Measurements from ENCODE around the gene NFE2L2. TPM values are rescaled to one million over a fixed set of nuclear protein-coding genes. Genes with fewer than 3 reads are reported as not detected.
"Not testable (repeated sequence)": the region's sequence is repeated elsewhere in the genome, so short reads cannot be mapped to it uniquely, and the experiment has no call there.

NFE2L2 gene
- total and polyA plus RNA-seq, 2 donors (not counting 3 experiments of a cell fraction or from before 2014, with no cell fraction given), result 57.1 to 66.2 TPM

DNA sequence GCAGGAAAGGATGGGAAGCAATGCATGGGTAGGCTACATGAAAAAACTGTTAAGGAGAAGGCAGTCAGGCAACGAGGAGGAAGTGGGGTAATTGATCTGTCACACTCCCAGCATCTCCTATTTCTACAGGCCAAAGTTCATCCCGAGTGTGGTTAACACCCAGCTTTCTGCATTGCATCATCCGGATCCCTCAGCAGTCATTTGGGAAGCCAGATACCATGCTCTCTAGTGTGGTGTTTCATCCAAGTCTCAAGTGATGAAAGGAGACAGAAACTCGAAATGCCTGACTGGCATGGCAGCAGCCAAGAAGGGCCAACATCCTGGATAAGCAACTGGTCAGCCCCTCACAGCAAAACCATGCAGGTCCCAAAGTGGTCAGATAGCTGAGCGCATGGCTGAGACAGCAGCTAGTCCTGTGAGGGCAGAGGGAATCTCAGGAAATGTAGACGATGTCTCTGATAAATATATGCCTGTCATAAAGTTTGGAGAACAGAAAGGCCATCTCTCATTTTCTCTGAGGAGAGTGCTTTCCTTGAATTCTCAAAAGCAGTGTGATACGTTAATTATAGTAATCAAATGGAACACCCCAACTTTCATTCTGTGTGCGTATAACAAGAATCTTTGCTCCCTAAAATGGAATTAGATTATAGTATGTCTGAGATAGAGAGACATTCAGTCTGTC is 76.8 kb downstream of the NFE2L2 start:
- no peak overlapping the region for H3K4me2 ChIP-seq (ENCODE audit: insufficient read depth, low read length)
- H3K9ac ChIP-seq (replicated peaks; ENCODE audit: extremely low read depth, insufficient read depth, low read length), result no peak overlapping the region
- no peaks in the 10 kb centered on the region for H3K36me3 ChIP-seq (ENCODE audit: control insufficient read depth in 2 of 2, extremely low read depth in 1 of 2, insufficient read depth in 2 of 2, low read length in 2 of 2)
- intact Hi-C loops (cut with micrococcal nuclease) (no loop called here), dilution Hi-C loops (cut with MboI; ENCODE audit: extremely low pct_ligation_motif_present, low sequenced_read_pairs) (no loop called here)
- no peaks in the 10 kb centered on the region for H3K9me1 ChIP-seq (replicated peaks; ENCODE audit: control insufficient read depth, extremely low read depth, insufficient read depth, low read length)
- no peaks in the 10 kb centered on the region for H3K79me2 ChIP-seq (ENCODE audit: control insufficient read depth, insufficient read depth, low read length)
- TF ChIP-seq, protein P1, sequence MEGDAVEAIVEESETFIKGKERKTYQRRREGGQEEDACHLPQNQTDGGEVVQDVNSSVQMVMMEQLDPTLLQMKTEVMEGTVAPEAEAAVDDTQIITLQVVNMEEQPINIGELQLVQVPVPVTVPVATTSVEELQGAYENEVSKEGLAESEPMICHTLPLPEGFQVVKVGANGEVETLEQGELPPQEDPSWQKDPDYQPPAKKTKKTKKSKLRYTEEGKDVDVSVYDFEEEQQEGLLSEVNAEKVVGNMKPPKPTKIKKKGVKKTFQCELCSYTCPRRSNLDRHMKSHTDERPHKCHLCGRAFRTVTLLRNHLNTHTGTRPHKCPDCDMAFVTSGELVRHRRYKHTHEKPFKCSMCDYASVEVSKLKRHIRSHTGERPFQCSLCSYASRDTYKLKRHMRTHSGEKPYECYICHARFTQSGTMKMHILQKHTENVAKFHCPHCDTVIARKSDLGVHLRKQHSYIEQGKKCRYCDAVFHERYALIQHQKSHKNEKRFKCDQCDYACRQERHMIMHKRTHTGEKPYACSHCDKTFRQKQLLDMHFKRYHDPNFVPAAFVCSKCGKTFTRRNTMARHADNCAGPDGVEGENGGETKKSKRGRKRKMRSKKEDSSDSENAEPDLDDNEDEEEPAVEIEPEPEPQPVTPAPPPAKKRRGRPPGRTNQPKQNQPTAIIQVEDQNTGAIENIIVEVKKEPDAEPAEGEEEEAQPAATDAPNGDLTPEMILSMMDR (IDR thresholded peaks at IDR 0.05; ENCODE audit: extremely low read depth in 1 of 2, insufficient read depth in 1 of 2, low read depth in 1 of 2, low read length in 2 of 2), result no peak
- TF ChIP-seq POLR2A (IDR thresholded peaks at IDR 0.05; ENCODE audit: low read depth, low read length) (no peak), GATA2 (IDR thresholded peaks at IDR 0.05; ENCODE audit: insufficient read depth, insufficient read length, low read depth, low read length) (no peak), JUN (IDR thresholded peaks at IDR 0.05; ENCODE audit: borderline replicate concordance, insufficient read depth, insufficient read length, low read depth) (no peak), EZH2 (IDR thresholded peaks at IDR 0.05; ENCODE audit: borderline replicate concordance, low read depth, low read length, severe bottlenecking) (no peak)
- TF ChIP-seq, protein P2, sequence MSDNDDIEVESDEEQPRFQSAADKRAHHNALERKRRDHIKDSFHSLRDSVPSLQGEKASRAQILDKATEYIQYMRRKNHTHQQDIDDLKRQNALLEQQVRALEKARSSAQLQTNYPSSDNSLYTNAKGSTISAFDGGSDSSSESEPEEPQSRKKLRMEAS (IDR thresholded peaks at IDR 0.05; ENCODE audit: insufficient read depth, insufficient read length), result no peak
- CTCF ChIA-PET, result no interaction called here
- FAIRE-seq (no peak), DNase-seq (ENCODE audit: low read depth, low spot score) (no peak)
- BruUV-seq (replicated peaks), result no TSS peak
- no peaks in the 10 kb centered on the region for H3K9me3 ChIP-seq (replicated peaks; ENCODE audit: control insufficient read depth, insufficient read depth, low read length)
- H2AFZ ChIP-seq (ENCODE audit: low read depth, low read length), result peak overlapping the region; percentile 38
- H3K4me3 ChIP-seq (replicated peaks in 1 of 3; ENCODE audit: insufficient read depth in 1 of 3, low read depth in 1 of 3, low read length in 3 of 3), result no peak overlapping the region
- H3K27me3 ChIP-seq (ENCODE audit: control insufficient read depth in 2 of 2, insufficient read depth in 2 of 2, low read length in 2 of 2), result no peaks in the 10 kb centered on the region
- no peak overlapping the region for H3K27ac ChIP-seq (ENCODE audit: insufficient read depth, low read depth, low read length)
- POLR2A ChIA-PET, result no interaction called here
- H4K20me1 ChIP-seq (replicated peaks; ENCODE audit: control insufficient read depth, extremely low read depth, insufficient read depth, low read length), result no peaks in the 10 kb centered on the region
- no peaks in the 10 kb centered on the region for H3K4me1 ChIP-seq (ENCODE audit: control insufficient read depth, extremely low read depth, insufficient read depth, low read length)

DNA sequence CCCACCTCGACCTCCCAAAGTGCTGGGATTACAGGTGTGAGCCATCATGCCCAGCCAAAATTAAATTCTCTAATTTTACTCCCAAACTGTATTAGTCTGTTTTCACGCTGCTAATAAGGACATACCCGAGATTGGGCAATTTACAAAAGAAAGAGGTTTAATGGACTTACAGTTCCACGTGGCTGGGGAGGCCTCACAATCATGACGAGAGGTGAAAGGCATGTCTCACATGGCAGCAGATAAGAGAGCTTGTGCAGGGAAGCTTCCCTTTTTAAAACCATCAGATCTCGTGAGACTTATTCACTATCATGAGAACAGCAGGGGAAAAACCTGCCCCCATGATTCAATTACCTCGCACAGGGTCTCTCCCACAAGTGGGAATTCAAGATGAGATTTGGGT is 78.5 kb downstream of the NFE2L2 start:
- H3K27ac ChIP-seq (ENCODE audit: insufficient read depth, low read depth, low read length); H2AFZ ChIP-seq (ENCODE audit: low read depth, low read length); H3K79me2 ChIP-seq (ENCODE audit: control insufficient read depth, insufficient read depth, low read length); H3K4me2 ChIP-seq (ENCODE audit: insufficient read depth, low read length); DNase-seq (ENCODE audit: low read depth, low spot score); H3K9me1 ChIP-seq (replicated peaks; ENCODE audit: control insufficient read depth, extremely low read depth, insufficient read depth, low read length); dilution Hi-C loops (cut with MboI; ENCODE audit: extremely low pct_ligation_motif_present, low sequenced_read_pairs); H3K4me3 ChIP-seq (replicated peaks in 1 of 3; ENCODE audit: insufficient read depth in 1 of 3, low read depth in 1 of 3, low read length in 3 of 3); intact Hi-C loops (cut with micrococcal nuclease); H3K27me3 ChIP-seq (ENCODE audit: control insufficient read depth in 2 of 2, insufficient read depth in 2 of 2, low read length in 2 of 2); H3K9me3 ChIP-seq (replicated peaks; ENCODE audit: control insufficient read depth, insufficient read depth, low read length); H4K20me1 ChIP-seq (replicated peaks; ENCODE audit: control insufficient read depth, extremely low read depth, insufficient read depth, low read length); BruUV-seq (replicated peaks); POLR2A ChIA-PET; H3K36me3 ChIP-seq (ENCODE audit: control insufficient read depth in 2 of 2, extremely low read depth in 1 of 2, insufficient read depth in 2 of 2, low read length in 2 of 2); H3K4me1 ChIP-seq (ENCODE audit: control insufficient read depth, extremely low read depth, insufficient read depth, low read length); H3K9ac ChIP-seq (replicated peaks; ENCODE audit: extremely low read depth, insufficient read depth, low read length): not testable (repeated sequence)
- CTCF ChIA-PET, result interaction anchor here (1.2 to 1.5 kb wide), 2 partner anchors 9 to 21 kb away, joined by 3 read pairs; no protein-coding TSS in a partner anchor
- FAIRE-seq, result peak; percentile 18
